ENCODE data around the gene RASD1.
A peak's percentile ranks its signal among the peaks of the same experiment; 100 is the strongest.

The RASD1 gene

DNA sequence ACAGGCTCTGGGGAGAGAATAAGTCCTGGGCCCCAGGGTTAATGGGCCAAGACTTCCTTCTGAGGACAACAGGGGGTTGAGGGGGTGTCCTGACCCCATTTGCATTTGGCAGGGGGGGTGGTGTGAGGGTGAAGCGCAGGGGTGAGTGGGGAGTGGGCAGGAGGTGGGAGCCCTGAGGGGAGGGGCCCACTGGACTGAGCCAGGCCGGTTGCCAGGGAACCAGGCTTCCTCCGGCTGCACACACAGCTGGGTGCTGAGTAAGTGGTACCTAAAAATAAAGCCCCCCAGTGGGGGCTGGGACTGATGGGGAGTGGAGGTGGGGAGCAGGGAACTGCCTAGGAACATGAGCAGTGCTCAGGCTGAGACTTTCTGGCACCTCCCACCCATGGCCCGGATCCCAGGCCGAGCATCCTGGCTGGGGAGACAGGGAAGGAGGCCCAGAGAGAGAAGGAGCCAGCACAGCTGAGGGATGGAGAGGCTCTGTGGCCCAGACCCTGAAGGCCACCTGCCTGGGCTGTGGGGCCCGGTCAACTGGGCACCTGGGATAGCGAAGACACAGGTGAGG, 7.5 kb upstream of the RASD1 start:
- no peak overlapping the region for H3K27ac ChIP-seq (ENCODE audit: low read length)
- peaks cover 2% of the 10 kb centered on the region for H3K4me1 ChIP-seq (ENCODE audit: control insufficient read depth, insufficient read depth, low read length)
- H3K9me3 ChIP-seq (ENCODE audit: control insufficient read depth in 2 of 2, low read length in 2 of 2), result no peaks in the 10 kb centered on the region
- no peak overlapping the region for H3K9ac ChIP-seq (ENCODE audit: low read length in 2 of 2)
- H3K36me3 ChIP-seq (ENCODE audit: control insufficient read depth in 2 of 2, insufficient read depth in 2 of 2, low read length in 2 of 2), result no peaks in the 10 kb centered on the region
- no peak overlapping the region for H3K4me3 ChIP-seq (ENCODE audit: low read length in 2 of 2)
- no peaks in the 10 kb centered on the region for H3K27me3 ChIP-seq (ENCODE audit: control insufficient read depth in 1 of 2, insufficient read depth in 2 of 2, low read length in 2 of 2)

GRCh38 chr17:17502741-17503565, 6.8 kb upstream of the RASD1 start:
- no peaks in the 10 kb centered on the region for H3K27me3 ChIP-seq (ENCODE audit: control insufficient read depth in 1 of 2, insufficient read depth in 2 of 2, low read length in 2 of 2)
- no peak overlapping the region for H3K27ac ChIP-seq (ENCODE audit: low read length)
- H3K36me3 ChIP-seq (ENCODE audit: control insufficient read depth in 2 of 2, insufficient read depth in 2 of 2, low read length in 2 of 2), result no peaks in the 10 kb centered on the region
- peaks cover 2% of the 10 kb centered on the region for H3K4me1 ChIP-seq (ENCODE audit: control insufficient read depth, insufficient read depth, low read length)
- no peak overlapping the region for H3K9ac ChIP-seq (ENCODE audit: low read length in 2 of 2)
- H3K4me3 ChIP-seq (ENCODE audit: low read length in 2 of 2), result no peak overlapping the region
- no peaks in the 10 kb centered on the region for H3K9me3 ChIP-seq (ENCODE audit: control insufficient read depth in 2 of 2, low read length in 2 of 2)

DNA sequence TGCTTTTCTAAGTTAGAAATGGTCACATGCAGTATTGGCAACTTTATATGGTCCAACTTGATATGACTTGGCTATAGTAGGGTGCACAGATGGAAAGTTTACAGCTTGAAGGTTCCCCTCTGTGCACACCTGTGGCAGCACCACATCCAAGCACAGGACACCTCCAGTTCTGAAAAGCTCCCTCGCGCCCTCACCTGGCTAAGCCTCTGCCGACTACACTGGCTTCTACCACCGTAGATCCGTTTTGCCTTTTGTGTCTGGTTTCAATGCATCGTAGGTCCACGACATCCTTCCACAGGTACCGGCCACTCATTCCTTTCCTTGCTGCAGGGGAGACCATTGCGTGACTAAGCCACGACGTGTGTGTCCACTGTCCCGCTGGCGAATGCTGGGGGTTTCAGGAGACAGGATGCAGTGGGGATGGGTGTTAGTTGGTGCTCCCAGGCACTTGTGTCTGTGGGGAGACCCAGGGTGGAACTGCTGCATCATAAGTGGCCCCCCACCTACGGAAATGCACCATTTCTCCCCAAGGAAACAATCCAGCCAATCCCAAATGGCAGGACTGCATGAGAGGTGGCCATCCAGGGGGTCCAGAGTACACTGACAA, 4.9 kb upstream of the RASD1 start:
- no peak overlapping the region for H3K9ac ChIP-seq (ENCODE audit: low read length in 2 of 2)
- H3K27ac ChIP-seq (ENCODE audit: low read length), result no peak overlapping the region
- peaks cover 11% of the 10 kb centered on the region for H3K4me1 ChIP-seq (ENCODE audit: control insufficient read depth, insufficient read depth, low read length)
- no peaks in the 10 kb centered on the region for H3K36me3 ChIP-seq (ENCODE audit: control insufficient read depth in 2 of 2, insufficient read depth in 2 of 2, low read length in 2 of 2)
- no peak overlapping the region for H3K4me3 ChIP-seq (ENCODE audit: low read length in 2 of 2)
- H3K27me3 ChIP-seq (ENCODE audit: control insufficient read depth in 1 of 2, insufficient read depth in 2 of 2, low read length in 2 of 2), result no peaks in the 10 kb centered on the region
- H3K9me3 ChIP-seq (ENCODE audit: control insufficient read depth in 2 of 2, low read length in 2 of 2), result no peaks in the 10 kb centered on the region

- Histone ChIP-seq H3K27ac (ENCODE audit: low read length) (no peak overlapping the region), H3K4me1 (ENCODE audit: control insufficient read depth, insufficient read depth, low read length) (peaks cover 26% of the 10 kb centered on the region), H3K4me3 (ENCODE audit: low read length in 2 of 2) (no peak overlapping the region), H3K9me3 (ENCODE audit: control insufficient read depth in 2 of 2, low read length in 2 of 2) (no peaks in the 10 kb centered on the region), H3K9ac (ENCODE audit: low read length in 2 of 2) (no peak overlapping the region), H3K27me3 (ENCODE audit: control insufficient read depth in 1 of 2, insufficient read depth in 2 of 2, low read length in 2 of 2) (no peaks in the 10 kb centered on the region), H3K36me3 (ENCODE audit: control insufficient read depth in 2 of 2, insufficient read depth in 2 of 2, low read length in 2 of 2) (no peaks in the 10 kb centered on the region)
Measured at GRCh38 chr17:17499402-17500145, 3.4 kb upstream of the RASD1 start.

DNA sequence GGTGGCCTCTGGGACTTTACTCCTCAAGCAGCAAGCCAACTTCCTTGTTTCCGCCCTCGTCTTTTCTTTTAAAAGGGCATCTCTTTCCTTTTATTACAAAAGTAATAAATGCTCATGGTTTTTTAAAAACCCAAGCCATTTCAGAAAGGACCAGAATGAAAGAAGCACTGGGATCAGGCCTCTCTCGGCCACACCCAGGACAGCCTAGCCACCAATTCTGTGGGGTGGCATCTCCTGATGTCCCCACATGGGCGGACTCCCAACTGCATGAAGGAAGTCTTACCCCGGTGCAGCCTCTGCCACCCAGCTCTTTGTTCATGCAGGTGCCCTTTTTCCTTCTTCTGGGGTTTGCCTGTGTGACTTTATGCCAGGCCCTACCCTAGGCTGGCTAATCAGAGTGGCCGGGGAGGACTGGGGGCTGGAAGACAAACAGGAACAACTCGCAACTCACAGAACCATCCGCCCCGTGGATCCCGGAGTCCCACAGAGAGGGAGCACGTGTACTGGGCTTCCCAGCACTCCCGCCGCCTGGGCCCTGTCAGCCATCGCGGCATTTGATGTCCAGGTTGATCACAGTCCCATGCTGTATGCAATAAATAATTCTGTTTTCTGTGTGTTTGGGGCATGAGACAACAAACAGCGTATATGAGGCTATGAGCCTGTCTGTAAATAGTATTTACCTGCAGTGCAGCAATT, 2.6 kb upstream of the RASD1 start:
- peaks cover 28% of the 10 kb centered on the region for H3K4me1 ChIP-seq (ENCODE audit: control insufficient read depth, insufficient read depth, low read length)
- H3K4me3 ChIP-seq (ENCODE audit: low read length in 2 of 2), result no peak overlapping the region
- H3K27ac ChIP-seq (ENCODE audit: low read length), result no peak overlapping the region

GRCh38 chr17:17497845-17498520, 1.8 kb upstream of the RASD1 start:
- Histone ChIP-seq H3K9ac (ENCODE audit: low read length in 2 of 2) (no peak overlapping the region), H3K4me3 (ENCODE audit: low read length in 2 of 2) (no peak overlapping the region)

More for the DNA sequence above, 2.6 kb upstream of the RASD1 start:
- no peak overlapping the region for H3K9ac ChIP-seq (ENCODE audit: low read length in 2 of 2)
- H3K36me3 ChIP-seq (ENCODE audit: control insufficient read depth in 2 of 2, insufficient read depth in 2 of 2, low read length in 2 of 2), result no peaks in the 10 kb centered on the region
- H3K9me3 ChIP-seq (ENCODE audit: control insufficient read depth in 2 of 2, low read length in 2 of 2), result no peaks in the 10 kb centered on the region
- no peaks in the 10 kb centered on the region for H3K27me3 ChIP-seq (ENCODE audit: control insufficient read depth in 1 of 2, insufficient read depth in 2 of 2, low read length in 2 of 2)

GRCh38 chr17:17497065-17497844, 1.1 kb upstream of the RASD1 start:
- H3K9me3 ChIP-seq (ENCODE audit: control insufficient read depth in 2 of 2, low read length in 2 of 2), result no peaks in the 10 kb centered on the region
- H3K4me3 ChIP-seq (ENCODE audit: low read length in 2 of 2), result peak overlapping the region in 1 of 2 donors; percentile 80
- peaks cover 28% of the 10 kb centered on the region for H3K4me1 ChIP-seq (ENCODE audit: control insufficient read depth, insufficient read depth, low read length)
- no peaks in the 10 kb centered on the region for H3K27me3 ChIP-seq (ENCODE audit: control insufficient read depth in 1 of 2, insufficient read depth in 2 of 2, low read length in 2 of 2)
- H3K9ac ChIP-seq (ENCODE audit: low read length in 2 of 2), result peak overlapping the region in 1 of 2 donors; percentile 57
- H3K27ac ChIP-seq (ENCODE audit: low read length), result peak overlapping the region; percentile 62
- peaks cover 3% of the 10 kb centered on the region in 2 donors for H3K36me3 ChIP-seq (ENCODE audit: control insufficient read depth in 2 of 2, insufficient read depth in 2 of 2, low read length in 2 of 2)

More at GRCh38 chr17:17497845-17498520, 1.8 kb upstream of the RASD1 start:
- Histone ChIP-seq H3K9me3 (ENCODE audit: control insufficient read depth in 2 of 2, low read length in 2 of 2) (no peaks in the 10 kb centered on the region), H3K36me3 (ENCODE audit: control insufficient read depth in 2 of 2, insufficient read depth in 2 of 2, low read length in 2 of 2) (no peaks in the 10 kb centered on the region), H3K27me3 (ENCODE audit: control insufficient read depth in 1 of 2, insufficient read depth in 2 of 2, low read length in 2 of 2) (no peaks in the 10 kb centered on the region), H3K4me1 (ENCODE audit: control insufficient read depth, insufficient read depth, low read length) (peaks cover 28% of the 10 kb centered on the region), H3K27ac (ENCODE audit: low read length) (no peak overlapping the region)

DNA sequence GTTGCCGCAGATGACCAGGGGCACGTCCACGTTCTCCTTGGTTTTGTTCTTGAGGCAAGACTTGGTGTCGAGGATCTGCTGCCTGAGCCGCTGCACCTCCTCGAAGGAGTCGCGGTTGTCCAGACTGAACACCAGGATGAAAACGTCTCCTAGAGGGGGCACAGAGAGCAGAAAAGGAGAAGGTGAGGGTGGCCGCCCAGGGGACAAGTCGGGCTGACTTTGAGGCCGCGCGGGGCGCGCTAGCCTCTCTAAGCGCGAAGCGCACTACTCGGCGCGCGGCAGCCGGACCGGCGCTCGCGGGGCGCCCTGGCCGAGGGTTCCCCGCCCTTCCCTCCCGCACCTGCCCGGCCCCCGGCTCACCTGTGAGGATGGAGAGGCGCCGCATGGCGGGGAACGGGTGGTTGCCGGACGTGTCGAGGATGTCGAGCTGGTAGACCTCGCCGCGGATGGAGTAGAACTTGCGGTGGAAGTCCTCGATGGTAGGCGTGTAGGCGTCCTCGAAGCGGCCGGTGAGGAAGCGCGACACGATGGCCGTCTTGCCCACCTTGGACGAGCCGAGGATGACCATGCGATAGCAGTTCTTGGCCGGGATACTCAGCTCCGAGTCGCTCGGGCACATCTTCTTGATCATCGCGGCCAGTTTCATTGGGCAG, 533 bp downstream of the RASD1 start:
- Histone ChIP-seq H3K36me3 (ENCODE audit: control insufficient read depth in 2 of 2, insufficient read depth in 2 of 2, low read length in 2 of 2) (peaks cover 16 to 18% of the 10 kb centered on the region in 2 donors), H3K4me1 (ENCODE audit: control insufficient read depth, insufficient read depth, low read length) (peaks cover 28% of the 10 kb centered on the region), H3K4me3 (ENCODE audit: low read length in 2 of 2) (peak overlapping the region; percentile 71 to 80), H3K9ac (ENCODE audit: low read length in 2 of 2) (peak overlapping the region in 1 of 2 donors; percentile 68), H3K27ac (ENCODE audit: low read length) (no peak overlapping the region), H3K9me3 (ENCODE audit: control insufficient read depth in 2 of 2, low read length in 2 of 2) (no peaks in the 10 kb centered on the region), H3K27me3 (ENCODE audit: control insufficient read depth in 1 of 2, insufficient read depth in 2 of 2, low read length in 2 of 2) (no peaks in the 10 kb centered on the region)

DNA sequence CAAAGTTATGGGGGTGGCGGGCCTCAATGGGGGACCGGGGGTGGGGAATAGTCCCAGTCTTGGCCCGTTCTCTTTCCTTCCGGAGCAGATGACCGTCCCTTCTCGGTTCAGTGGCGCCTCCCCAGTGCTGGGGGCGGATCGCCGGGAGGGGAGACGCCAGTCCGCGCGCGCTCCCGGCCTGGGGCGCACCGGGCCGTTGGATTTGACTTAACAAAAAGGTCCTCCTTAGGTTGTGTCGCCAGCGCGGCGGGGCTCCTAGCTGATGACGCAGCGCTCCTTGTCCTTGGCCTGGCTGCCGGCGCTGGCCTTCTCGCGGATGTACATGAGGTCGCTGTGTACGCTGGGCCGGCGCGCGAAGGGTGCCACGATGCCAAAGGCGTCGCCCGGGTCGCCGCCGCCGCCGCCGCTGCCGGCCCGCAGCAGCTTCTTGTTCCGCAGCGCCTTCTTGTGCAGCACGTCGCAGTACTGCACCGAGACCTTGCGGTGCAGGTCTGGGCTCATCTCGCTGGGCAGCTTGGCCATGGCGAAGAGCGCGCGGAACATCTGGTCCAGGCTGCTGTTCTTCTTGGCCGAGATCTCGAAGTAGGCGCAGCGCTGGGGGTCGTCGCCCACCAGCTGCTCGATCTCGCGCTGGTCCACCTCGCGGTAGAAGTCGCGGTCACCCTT, 1.2 kb downstream of the RASD1 start:
- no peaks in the 10 kb centered on the region for H3K27me3 ChIP-seq (ENCODE audit: control insufficient read depth in 1 of 2, insufficient read depth in 2 of 2, low read length in 2 of 2)
- H3K9me3 ChIP-seq (ENCODE audit: control insufficient read depth in 2 of 2, low read length in 2 of 2), result no peaks in the 10 kb centered on the region
- H3K27ac ChIP-seq (ENCODE audit: low read length), result no peak overlapping the region
- no peak overlapping the region for H3K9ac ChIP-seq (ENCODE audit: low read length in 2 of 2)
- peaks cover 19 to 20% of the 10 kb centered on the region in 2 donors for H3K36me3 ChIP-seq (ENCODE audit: control insufficient read depth in 2 of 2, insufficient read depth in 2 of 2, low read length in 2 of 2)
- peaks cover 28% of the 10 kb centered on the region for H3K4me1 ChIP-seq (ENCODE audit: control insufficient read depth, insufficient read depth, low read length)
- H3K4me3 ChIP-seq (ENCODE audit: low read length in 2 of 2), result peak overlapping the region; percentile 71 to 80
